ENCODE results near the gene SLC10A6. TPM values are rescaled to one million over a fixed set of nuclear protein-coding genes. Genes with fewer than 3 reads are reported as not detected.

The SLC10A6 gene
- total RNA-seq, 1 experiment from 2014 or later, result not detected

GRCh38 chr4:86818841-86819240 lies 30.3 kb downstream of the SLC10A6 start:
- Histone ChIP-seq H3K4ac (ENCODE audit: low read depth, low read length) (no peak overlapping the region), H3K23ac (ENCODE audit: insufficient read length, low read depth, low read length) (no peak overlapping the region), H2BK120ac (ENCODE audit: low read depth, low read length, poor library complexity, severe bottlenecking) (no peak overlapping the region), H4K8ac (replicated peaks; ENCODE audit: insufficient read length, low read depth, low read length) (no peak overlapping the region), H4K20me1 (ENCODE audit: control insufficient read depth, insufficient read depth, insufficient read length) (no peaks in the 10 kb centered on the region), H2BK20ac (ENCODE audit: low read depth, low read length, poor library complexity, severe bottlenecking) (no peak overlapping the region), H2AFZ (ENCODE audit: low read length) (no peak overlapping the region), H3K4me1 (ENCODE audit: insufficient read depth, low read length) (no peaks in the 10 kb centered on the region), H4K91ac (ENCODE audit: insufficient read length, low read depth, low read length) (no peak overlapping the region), H3T11ph (ENCODE audit: low read length) (no peak overlapping the region), H2BK15ac (ENCODE audit: low read depth, low read length) (no peak overlapping the region), H3K56ac (ENCODE audit: insufficient read length, low read depth, low read length) (no peak overlapping the region), H3K9ac (ENCODE audit: extremely low read depth, insufficient read length, low read length) (no peak overlapping the region), H3K79me2 (ENCODE audit: insufficient read depth, low read length) (no peaks in the 10 kb centered on the region), H3K14ac (ENCODE audit: insufficient read depth, low read length) (no peak overlapping the region), H2AK5ac (ENCODE audit: insufficient read length, low read length) (no peak overlapping the region), H2BK5ac (ENCODE audit: insufficient read length, low read length) (no peak overlapping the region), H3K9me3 (ENCODE audit: control insufficient read depth, low read depth, low read length) (peaks cover 4% of the 10 kb centered on the region), H3K27ac (ENCODE audit: insufficient read length, low read depth, low read length) (no peak overlapping the region), H3K27me3 (ENCODE audit: insufficient read depth, low read length) (no peaks in the 10 kb centered on the region), H2BK12ac (ENCODE audit: insufficient read length, low read depth, low read length) (no peak overlapping the region), H3K23me2 (ENCODE audit: insufficient read length, low read depth, low read length, poor library complexity, severe bottlenecking) (no peaks in the 10 kb centered on the region), H3K4me2 (ENCODE audit: insufficient read depth, insufficient read length, low read length) (no peak overlapping the region), H3K18ac (ENCODE audit: insufficient read length, low read depth, low read length) (no peak overlapping the region), H4K5ac (ENCODE audit: insufficient read length, low read depth, low read length) (no peak overlapping the region), H3K79me1 (ENCODE audit: insufficient read depth, low read depth, low read length, poor library complexity, severe bottlenecking) (no peaks in the 10 kb centered on the region)
- peaks cover 0 to 5% of the 10 kb centered on the region in 2 experiments; a peak in 2 of 4 replicates for H3K4me1 Mint-ChIP-seq
- H3K4me3 Mint-ChIP-seq, result no peak overlapping the region
- no CpG with 5 or more reads among the region's 3 CpGs for WGBS (ENCODE audit: extremely low coverage, insufficient read length, low lambda C conversion rate)
- no peak overlapping the region for H3K27ac Mint-ChIP-seq
- TF ChIP-seq CTCF (conservative IDR thresholded peaks at IDR 0.05), result peak; percentile 46; the same call in 2 of the 3 replicates
- peaks cover 5 to 7% of the 10 kb centered on the region in 2 experiments; a peak in 2 of 5 replicates for H3K9me3 Mint-ChIP-seq
- no peaks in the 10 kb centered on the region for H3K27me3 Mint-ChIP-seq (ENCODE audit: low read depth)
- H3K36me3 Mint-ChIP-seq (ENCODE audit: insufficient read depth in 1 of 3, low read depth in 3 of 3), result peaks cover 18 to 22% (median 20%) of the 10 kb centered on the region in 3 experiments
- DNase-seq, result peak; percentile 30

Data from H9 (cell line).